ENCODE results near the gene DEPDC5. TPM values are rescaled to one million over a fixed set of nuclear protein-coding genes. Genes with fewer than 3 reads are reported as not detected.

DEPDC5 gene
- total and polyA plus RNA-seq, 2 of the 8 experiments (the other 6 are each of a cell fraction or from before 2014, with no cell fraction given) = 18.3 to 26.5 TPM

DNA sequence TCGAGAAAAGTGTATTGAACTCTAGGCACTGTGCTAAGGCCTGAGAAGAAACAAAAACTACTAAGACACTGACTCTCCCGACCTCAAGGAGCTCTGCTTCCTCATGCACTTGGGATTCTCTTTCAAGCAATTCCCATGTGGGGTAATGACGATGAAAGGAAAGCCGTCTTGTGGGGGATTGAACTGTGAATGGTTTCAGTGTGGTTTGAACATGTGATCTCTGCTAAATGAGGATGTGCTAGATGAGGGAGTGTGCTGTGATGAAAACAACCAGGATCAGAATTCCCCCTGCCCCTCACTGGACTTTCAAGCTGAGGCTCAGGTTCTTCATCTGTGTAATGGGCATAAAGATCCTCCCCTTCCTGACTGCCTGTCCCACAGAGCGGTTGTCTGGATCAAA is 74.9 kb downstream of the DEPDC5 start (continued):
- TF ChIP-seq RNF2 (IDR thresholded peaks at IDR 0.05; ENCODE audit: borderline replicate concordance, low read depth, low read length, missing control alignments, poor library complexity, severe bottlenecking) (no peak), SP2 (IDR thresholded peaks at IDR 0.05; ENCODE audit: low read length) (no peak)
